Measurements from ENCODE around the gene FADS3.

FADS3 gene, protein sequence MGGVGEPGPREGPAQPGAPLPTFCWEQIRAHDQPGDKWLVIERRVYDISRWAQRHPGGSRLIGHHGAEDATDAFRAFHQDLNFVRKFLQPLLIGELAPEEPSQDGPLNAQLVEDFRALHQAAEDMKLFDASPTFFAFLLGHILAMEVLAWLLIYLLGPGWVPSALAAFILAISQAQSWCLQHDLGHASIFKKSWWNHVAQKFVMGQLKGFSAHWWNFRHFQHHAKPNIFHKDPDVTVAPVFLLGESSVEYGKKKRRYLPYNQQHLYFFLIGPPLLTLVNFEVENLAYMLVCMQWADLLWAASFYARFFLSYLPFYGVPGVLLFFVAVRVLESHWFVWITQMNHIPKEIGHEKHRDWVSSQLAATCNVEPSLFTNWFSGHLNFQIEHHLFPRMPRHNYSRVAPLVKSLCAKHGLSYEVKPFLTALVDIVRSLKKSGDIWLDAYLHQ

GRCh38 chr11:61891331-61892084, at the start of gene FADS3:
FADS3 (minus strand) TSS chr11:61891545; CDS start chr11:61891381, 164 bp downstream.
- DNase-seq: peak; percentile 38

DNA sequence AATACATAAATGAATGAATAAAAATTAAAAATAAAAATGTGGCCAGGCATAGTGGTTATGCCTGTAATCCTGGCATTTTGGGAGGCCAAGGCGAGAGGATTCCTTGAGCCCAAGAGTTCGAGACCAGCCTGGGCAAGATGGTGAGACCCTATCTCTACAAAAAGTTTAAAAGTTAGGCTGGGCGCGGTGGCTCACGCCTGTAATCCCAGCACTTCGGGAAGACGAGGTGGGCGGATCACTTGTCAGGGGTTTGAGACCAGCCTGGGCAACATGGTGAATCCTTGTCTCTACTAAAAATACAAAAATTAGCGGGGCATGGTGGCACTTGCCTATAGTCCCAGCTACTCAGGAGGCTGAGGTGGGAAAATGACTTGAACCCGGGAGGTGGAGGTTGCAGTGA, 49.1 kb upstream of the FADS3 start:
- no peak for DNase-seq

GRCh38 chr11:61935861-61936260, 44.5 kb upstream of the FADS3 start:
- DNase-seq: no peak

DNA sequence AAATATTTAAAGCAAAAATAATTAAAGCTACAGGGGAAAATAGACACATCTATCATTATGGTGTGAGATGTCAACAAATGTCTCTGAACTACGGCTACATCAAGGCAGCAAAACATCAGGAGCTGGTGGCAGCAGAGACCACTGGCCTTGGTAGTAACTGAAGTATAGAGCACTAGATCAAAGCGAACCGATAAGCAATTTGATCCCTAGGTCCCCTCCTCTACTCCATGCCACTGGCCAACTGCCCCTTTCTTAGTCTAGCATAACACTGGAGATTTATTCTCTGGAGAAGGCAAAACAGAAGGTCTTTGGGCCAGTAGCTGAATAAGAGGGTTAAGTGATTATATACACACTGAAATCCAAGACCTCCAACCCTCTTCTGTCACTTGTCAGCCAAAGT, 39.6 kb upstream of the FADS3 start:
- DNase-seq: no peak

DNA sequence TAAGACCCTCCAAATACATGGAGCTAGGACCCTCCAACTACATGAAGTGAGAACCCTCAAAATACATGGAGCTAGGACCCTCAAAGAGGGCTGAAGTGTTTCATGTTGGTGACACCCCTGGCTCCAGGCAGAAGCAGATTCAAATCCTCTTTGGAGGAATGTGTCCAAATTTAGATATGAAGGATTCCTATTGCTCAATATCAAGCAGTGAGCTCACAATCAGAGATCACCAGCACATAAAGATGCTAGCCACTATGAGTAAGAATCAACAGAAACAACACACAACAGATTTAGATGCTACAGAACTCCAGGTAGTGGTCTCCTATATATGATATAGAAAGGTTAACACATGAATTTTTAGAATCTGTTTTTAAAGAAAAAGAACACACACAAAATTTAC, 37.3 kb upstream of the FADS3 start:
- no peak for DNase-seq

DNA sequence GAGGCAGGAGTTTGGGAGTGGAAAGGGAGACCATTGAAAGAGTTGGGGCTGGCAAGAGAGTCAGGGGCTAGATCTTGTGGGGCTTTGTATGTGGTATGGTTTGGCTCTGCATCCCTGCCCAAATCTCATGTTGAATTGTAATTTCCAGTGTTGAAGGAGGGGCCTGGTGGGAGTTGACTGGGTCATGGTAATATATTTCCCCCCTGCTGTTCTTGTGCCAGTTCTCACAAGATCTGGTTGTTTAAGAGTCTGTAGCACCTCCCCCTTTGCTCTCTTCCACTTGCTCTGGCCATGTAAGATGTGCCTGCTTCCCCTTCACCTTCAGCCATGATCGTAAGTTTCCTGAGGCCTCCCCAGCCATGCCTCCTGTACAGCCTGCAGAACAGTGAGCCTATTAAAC, 36.2 kb upstream of the FADS3 start:
- DNase-seq: no peak

DNA sequence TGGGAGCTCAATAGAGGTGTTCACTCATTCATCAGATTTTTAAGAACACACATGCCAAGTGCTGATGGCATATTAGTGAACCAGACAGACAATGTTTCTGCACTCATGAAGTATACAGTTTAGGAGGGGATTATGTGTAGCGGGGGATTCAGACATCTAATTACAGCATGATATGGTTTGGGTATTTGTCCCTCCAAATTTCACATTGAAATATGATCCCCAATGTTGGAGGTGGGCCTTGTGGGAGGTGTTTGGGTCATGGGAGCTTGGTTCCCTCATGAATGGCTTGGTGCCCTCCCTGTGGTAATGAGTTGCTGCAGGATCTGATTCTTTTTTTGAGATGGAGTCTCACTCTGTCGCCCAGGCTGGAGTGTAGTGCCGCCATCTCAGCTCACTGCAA, 34.9 kb upstream of the FADS3 start:
- no peak for DNase-seq

DNA sequence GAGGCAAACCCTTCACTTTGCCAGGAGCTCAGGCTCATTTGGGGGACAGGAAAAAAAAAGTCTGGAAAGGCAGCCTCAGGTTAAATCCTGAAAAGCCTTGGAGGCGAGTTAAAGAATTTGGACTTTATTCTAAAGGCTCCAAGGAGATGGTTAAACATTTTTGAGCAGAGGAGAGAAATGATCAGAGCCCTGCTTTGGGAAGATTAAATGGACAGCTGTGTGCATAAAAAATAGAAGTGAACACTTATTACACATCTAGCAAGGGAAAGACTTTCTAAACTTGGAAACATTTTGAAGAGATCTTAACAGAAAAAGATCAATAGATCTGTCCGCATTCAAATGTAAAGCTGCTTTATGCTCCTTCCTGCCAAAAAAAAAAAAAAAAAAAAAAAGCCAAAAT, 34.4 kb upstream of the FADS3 start:
- DNase-seq: no peak

GRCh38 chr11:61924064-61924455, 32.7 kb upstream of the FADS3 start:
- DNase-seq: no peak

- no peak for DNase-seq
Measured at GRCh38 chr11:61923166-61924063, 32.1 kb upstream of the FADS3 start.

GRCh38 chr11:61922539-61922938, 31.2 kb upstream of the FADS3 start:
- no peak for DNase-seq

DNA sequence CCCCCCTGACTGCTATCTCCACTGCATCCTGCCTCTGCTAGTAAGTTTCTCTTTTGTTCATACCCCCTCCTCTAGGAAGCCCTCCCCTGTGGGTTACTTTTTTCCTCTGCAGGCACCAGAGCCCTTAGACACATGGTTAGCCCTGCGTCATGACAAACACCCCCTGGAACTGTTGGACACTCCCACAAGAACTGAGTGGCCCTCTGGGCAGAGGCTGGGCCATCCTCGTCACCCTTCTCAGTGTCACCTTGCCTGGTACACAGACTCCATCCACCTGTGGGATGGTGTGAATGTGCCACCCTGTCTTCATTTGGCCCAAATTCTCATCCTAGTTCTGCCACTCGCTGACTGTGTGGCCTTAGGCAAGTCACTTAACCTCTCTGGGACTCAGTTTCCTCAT, 30.1 kb upstream of the FADS3 start:
- no peak for DNase-seq

DNA sequence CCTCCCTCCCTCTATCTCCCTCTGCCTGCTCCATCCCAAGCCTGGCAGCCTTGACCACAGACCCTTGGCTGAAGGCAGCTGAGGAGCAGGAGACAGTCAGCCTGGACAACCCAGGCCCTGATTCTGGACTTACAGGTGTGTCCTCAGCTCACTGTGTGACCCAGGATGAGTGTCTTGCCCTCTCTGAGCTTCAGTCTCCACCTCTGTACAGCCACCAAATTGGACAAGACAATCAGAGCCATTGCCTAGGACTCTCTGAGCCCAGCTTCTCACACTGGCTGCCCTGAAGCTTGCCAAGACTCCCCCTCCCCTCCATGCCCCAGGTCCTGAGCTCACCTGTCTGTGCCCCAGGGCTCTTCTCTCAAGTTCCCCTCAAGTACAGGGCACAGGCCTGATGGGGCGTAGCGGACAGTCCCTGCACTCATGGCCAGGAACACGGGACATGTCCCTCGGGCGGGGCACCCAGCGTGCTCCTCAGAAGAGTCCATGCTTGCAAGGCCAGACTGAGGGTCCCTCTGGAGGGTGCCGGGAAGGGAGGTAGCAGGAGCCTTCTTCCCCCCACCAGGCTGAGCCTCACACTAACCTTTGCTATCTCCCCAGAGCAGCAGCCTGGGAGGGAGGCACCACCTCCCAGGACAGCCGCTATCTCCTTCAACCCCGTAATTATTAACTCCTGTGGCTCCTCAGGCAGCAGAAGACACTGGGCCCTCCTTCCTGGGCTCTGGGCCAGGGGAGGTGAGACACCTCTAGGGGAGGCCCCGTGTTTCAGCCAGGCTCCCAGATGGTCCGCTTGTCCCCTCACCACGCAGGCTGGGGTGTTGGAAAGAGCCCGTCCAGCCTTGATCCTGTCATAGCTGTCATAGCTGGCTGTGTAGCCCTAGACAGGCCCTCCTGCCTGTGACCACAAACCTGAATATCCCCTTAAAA, 28.6 kb upstream of the FADS3 start:
- no peak for DNase-seq

- no peak for DNase-seq
Measured at GRCh38 chr11:61918938-61919704, 27.8 kb upstream of the FADS3 start.

- no peak for DNase-seq
Measured at GRCh38 chr11:61918251-61918937, 27.0 kb upstream of the FADS3 start.

DNA sequence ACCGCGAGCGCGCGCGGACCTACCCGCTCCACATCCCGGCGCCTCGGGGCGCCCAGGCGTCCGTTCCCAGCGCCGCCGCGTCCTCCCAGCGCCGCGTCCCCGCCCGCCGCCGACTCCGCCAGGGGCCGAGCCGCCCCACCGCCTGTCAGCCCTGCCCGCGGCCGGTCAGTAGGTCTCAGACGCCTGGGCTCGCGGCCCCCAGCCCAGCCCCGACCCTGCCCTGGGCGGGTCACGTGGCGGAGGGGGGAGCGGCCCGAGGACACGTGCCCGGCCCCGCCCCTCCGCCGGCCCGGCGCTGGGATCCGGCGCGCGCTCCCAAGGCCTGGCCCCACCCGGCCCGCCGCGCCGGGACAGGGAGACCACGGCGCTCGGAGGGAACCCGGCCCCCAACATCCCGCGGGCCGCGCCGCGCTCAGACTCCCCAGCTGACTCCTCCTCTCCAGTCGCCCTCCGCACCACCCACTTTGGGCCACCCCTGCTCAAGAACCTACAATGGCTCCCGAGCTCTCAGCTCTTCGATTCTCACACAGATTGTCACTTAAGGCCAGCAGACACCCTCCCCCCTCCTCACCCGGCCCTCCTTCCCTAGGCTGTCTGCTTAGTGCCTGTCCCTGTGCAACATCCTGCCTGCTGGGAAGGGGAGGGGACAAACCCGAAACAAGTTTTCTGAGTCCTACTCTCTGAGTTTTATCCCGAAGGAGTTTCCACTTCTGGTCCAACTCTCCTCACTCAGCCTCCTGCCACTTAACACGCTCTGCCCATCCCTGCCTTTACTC, 26.2 kb upstream of the FADS3 start, which contains the start of gene RAB3IL1:
TSS of gene RAB3IL1 (minus strand) at position 233 of the 776 bp plus-strand sequence. CDS start at position 34, 199 bp downstream.
- DNase-seq: no peak

GRCh38 chr11:61916737-61917333, 25.5 kb upstream of the FADS3 start:
- no peak for DNase-seq

GRCh38 chr11:61914471-61915171, 23.3 kb upstream of the FADS3 start:
- DNase-seq: no peak

Data from NK-92 treated with Interleukin-12 subunit alpha and Interleukin-12 subunit beta, amount 100 ng/mL, for 24 hours (cell line).